Endothelial cell of umbilical vein (primary cell): Measurements from ENCODE around the gene FKBP8. TPM values are rescaled to one million over a fixed set of nuclear protein-coding genes. Genes with fewer than 3 reads are reported as not detected.

Experiments used
- BruUV-seq: library from RNA; stranded (reverse); fragments of 400-500 nt; replicated peaks from 2 replicates; lab custom pipeline; 2021; lab: Mats Ljungman, UMichigan
- CTCF ChIA-PET: fragments of 300-600, 350-600 bp; sonication (Branson Sonifier 250); formaldehyde crosslinking; loops from one replicate; lab custom pipeline; 2021; ENCODE audit warnings: antibody characterized with exemption, inconsistent platforms; lab: Charles Lee
- POLR2A ChIA-PET: fragments of 300-600, 350-600 bp; sonication (Branson Sonifier 250); formaldehyde crosslinking; loops from one replicate; lab custom pipeline; 2021; ENCODE audit warnings: antibody characterized with exemption, inconsistent platforms; lab: Charles Lee
- DNase-seq: peaks from one replicate; pipeline ENCODE4 v3.0.0-alpha.2; 2011; ENCODE audit warnings: low read depth, low spot score
- FAIRE-seq: peaks from 2 replicates; lab custom pipeline; 2011; peaks lifted over from hg19 to GRCh38; lab: Jason Lieb, UNC
- H2AFZ ChIP-seq: 2 replicates; pipeline ENCODE4 v1.6.0; 2012; ENCODE audit warnings: low read depth, low read length, control low read depth, inconsistent platforms
- H3K27ac ChIP-seq: 2 replicates; pipeline ENCODE4 v1.5.1; 2011; ENCODE audit warnings: low read depth, mild to moderate bottlenecking, control low read depth, low read length, moderate library complexity; ENCODE audit not compliant: insufficient read depth
- H3K27me3 ChIP-seq, 2 experiments: 2 replicates each; pipeline versions ENCODE4 v1.6.0 to v1.6.1; 2011; ENCODE audit warnings: low read length in 2 of 2, mixed read lengths in 1 of 2; ENCODE audit not compliant: control insufficient read depth in 2 of 2, insufficient read depth in 2 of 2
- H3K36me3 ChIP-seq, 2 experiments: 2 replicates in 1 of 2; 3 replicates in 1 of 2; pipeline ENCODE4 v1.5.1; 2011; ENCODE audit warnings: low read length in 2 of 2, mild to moderate bottlenecking in 1 of 2, moderate library complexity in 1 of 2; ENCODE audit not compliant: control insufficient read depth in 2 of 2, insufficient read depth in 2 of 2; ENCODE audit errors: extremely low read depth in 1 of 2
- H3K4me1 ChIP-seq: 3 replicates; pipeline ENCODE4 v1.5.1; 2011; ENCODE audit warnings: mild to moderate bottlenecking, low read length; ENCODE audit not compliant: control insufficient read depth, insufficient read depth; ENCODE audit errors: extremely low read depth
- H3K4me2 ChIP-seq: 2 replicates; pipeline ENCODE4 v1.6.1; 2011; ENCODE audit warnings: low read length, control low read depth, mixed read lengths; ENCODE audit not compliant: insufficient read depth
- H3K4me3 ChIP-seq, 3 experiments: fragments of 200-600 bp in 1 of 3; sonication (generic), shearing (Covaris generic) in 1 of 3; replicated peaks in 1 of 3; 2 replicates each; pipeline ENCODE4 v1.5.1; 2011 to 2016; ENCODE audit warnings: control low read depth in 3 of 3, low read length in 3 of 3, mild to moderate bottlenecking in 2 of 3, inconsistent platforms in 1 of 3, low read depth in 1 of 3, moderate library complexity in 1 of 3; ENCODE audit not compliant: insufficient read depth in 1 of 3
- H3K79me2 ChIP-seq: 2 replicates; pipeline ENCODE4 v1.6.0; 2012; ENCODE audit warnings: low read length, inconsistent platforms; ENCODE audit not compliant: control insufficient read depth, insufficient read depth
- H3K9ac ChIP-seq: replicated peaks from 2 replicates; pipeline ENCODE3; 2011; ENCODE audit warnings: low read length, control low read depth; ENCODE audit not compliant: insufficient read depth; ENCODE audit errors: extremely low read depth
- H3K9me1 ChIP-seq: replicated peaks from 3 replicates; pipeline ENCODE4 v1.6.0; 2011; ENCODE audit warnings: mild to moderate bottlenecking, low read length; ENCODE audit not compliant: control insufficient read depth, insufficient read depth; ENCODE audit errors: extremely low read depth
- H3K9me3 ChIP-seq: replicated peaks from 2 replicates; pipeline ENCODE4 v1.5.1; 2012; ENCODE audit warnings: low read length, inconsistent platforms; ENCODE audit not compliant: control insufficient read depth, insufficient read depth
- H4K20me1 ChIP-seq: replicated peaks from 2 replicates; pipeline ENCODE3; 2011; ENCODE audit warnings: mild to moderate bottlenecking, low read length; ENCODE audit not compliant: control insufficient read depth, insufficient read depth; ENCODE audit errors: extremely low read depth
- CTCF ChIP-seq, 2 donors: IDR thresholded peaks; 1 replicate in 1 of 2; 2 replicates in 1 of 2; pipeline ENCODE4 v1.5.1; 2011; ENCODE audit warnings: low read length in 2 of 2, mild to moderate bottlenecking in 2 of 2, moderate library complexity in 2 of 2, control low read depth in 1 of 2, inconsistent platforms in 1 of 2, low read depth in 1 of 2; ENCODE audit not compliant: insufficient read depth in 1 of 2; ENCODE audit errors: extremely low read depth in 1 of 2
- EZH2 ChIP-seq: IDR thresholded peaks from 2 replicates; pipeline ENCODE4 v1.6.1; 2012; ENCODE audit warnings: borderline replicate concordance, low read depth, mild to moderate bottlenecking, moderate library complexity, low read length, inconsistent platforms; ENCODE audit not compliant: severe bottlenecking
- FOS ChIP-seq: IDR thresholded peaks from 2 replicates; pipeline ENCODE4 v1.6.1; 2011; ENCODE audit warnings: mild to moderate bottlenecking, low read length, moderate library complexity, borderline replicate concordance; ENCODE audit not compliant: insufficient read depth
- JUN ChIP-seq: IDR thresholded peaks from 2 replicates; pipeline ENCODE4 v1.6.1; 2011; ENCODE audit warnings: borderline replicate concordance, low read depth; ENCODE audit not compliant: insufficient read length, insufficient read depth
- MAX ChIP-seq: IDR thresholded peaks from 2 replicates; pipeline ENCODE4 v1.6.1; 2011; ENCODE audit not compliant: insufficient read depth, insufficient read length
- POLR2A ChIP-seq: IDR thresholded peaks from 2 replicates; pipeline ENCODE4 v1.6.1; 2012; ENCODE audit warnings: low read depth, mild to moderate bottlenecking, control low read depth, low read length
- POLR2AphosphoS5 ChIP-seq: IDR thresholded peaks from 2 replicates; pipeline ENCODE4 v1.6.1; 2012; ENCODE audit warnings: low read depth, mild to moderate bottlenecking, control low read depth, low read length, moderate library complexity; ENCODE audit not compliant: insufficient read depth
- dilution Hi-C: fragments of 300-500 bp; cut with MboI; formaldehyde crosslinking; loops from one replicate; pipeline ENCODE4 v1.15.0; 2019; ENCODE audit warnings: low sequenced_read_pairs; ENCODE audit not compliant: extremely low pct_ligation_motif_present
- intact Hi-C: fragments of 100-400 bp; cut with micrococcal nuclease; formaldehyde crosslinking; loops from one replicate; pipeline ENCODE4 v1.10.0; 2022
- polyA plus RNA-seq, 4 experiments: library from polyadenylated mRNA; depleted of rRNA in 3 of 4; stranded (reverse) in 3 of 4; unstranded in 1 of 4; fragments of >200 nt; gene quantifications; 2 replicates each; pipeline versions ENCODE4 v1.2.1 to v1.2.3, GENCODE V29; 2011 to 2012; ENCODE audit warnings: missing spikeins in 1 of 4
- total RNA-seq: library from RNA; stranded (reverse); gene quantifications from 2 replicates; pipeline ENCODE4 v1.2.3, GENCODE V29; 2021

FKBP8 gene
- total and polyA plus RNA-seq, 2 donors (not counting 3 experiments of a cell fraction or from before 2014, with no cell fraction given), result 150 to 173 TPM

- DNase-seq (no peak), FAIRE-seq (no peak)
- TF ChIP-seq POLR2AphosphoS5 (no peak), JUN (no peak), EZH2 (no peak), CTCF (IDR thresholded peaks at IDR 0.05; ENCODE audit: extremely low read depth in 1 of 2, insufficient read depth in 1 of 2, low read depth in 1 of 2, low read length in 2 of 2) (no peak), MAX (no peak), POLR2A (no peak), FOS (no peak)
- Histone ChIP-seq H3K9ac (no peak overlapping the region), H2AFZ (no peak overlapping the region), H3K9me1 (no peaks in the 10 kb centered on the region), H3K4me2 (no peak overlapping the region), H3K4me1 (peaks cover 8% of the 10 kb centered on the region), H4K20me1 (no peaks in the 10 kb centered on the region), H3K9me3 (no peaks in the 10 kb centered on the region), H3K27me3 (no peaks in the 10 kb centered on the region), H3K27ac (no peak overlapping the region), H3K4me3 (no peak overlapping the region), H3K36me3 (peaks cover 5 to 32% of the 10 kb centered on the region in 2 experiments), H3K79me2 (peaks cover 12% of the 10 kb centered on the region)
- ChIA-PET CTCF (interaction anchor here (1.3 kb wide), 1 partner anchor 9 kb away, joined by 5 read pairs; no protein-coding TSS in a partner anchor), POLR2A (no interaction called here)
- dilution Hi-C loops, result no loop called here
- no TSS peak for BruUV-seq
- intact Hi-C loops, result no loop called here
These were observed 5.3 kb downstream of the FKBP8 start for GRCh38 chr19:18538115-18538514.
